ENCODE measurements around the gene C7orf33.

Gene C7orf33

DNA sequence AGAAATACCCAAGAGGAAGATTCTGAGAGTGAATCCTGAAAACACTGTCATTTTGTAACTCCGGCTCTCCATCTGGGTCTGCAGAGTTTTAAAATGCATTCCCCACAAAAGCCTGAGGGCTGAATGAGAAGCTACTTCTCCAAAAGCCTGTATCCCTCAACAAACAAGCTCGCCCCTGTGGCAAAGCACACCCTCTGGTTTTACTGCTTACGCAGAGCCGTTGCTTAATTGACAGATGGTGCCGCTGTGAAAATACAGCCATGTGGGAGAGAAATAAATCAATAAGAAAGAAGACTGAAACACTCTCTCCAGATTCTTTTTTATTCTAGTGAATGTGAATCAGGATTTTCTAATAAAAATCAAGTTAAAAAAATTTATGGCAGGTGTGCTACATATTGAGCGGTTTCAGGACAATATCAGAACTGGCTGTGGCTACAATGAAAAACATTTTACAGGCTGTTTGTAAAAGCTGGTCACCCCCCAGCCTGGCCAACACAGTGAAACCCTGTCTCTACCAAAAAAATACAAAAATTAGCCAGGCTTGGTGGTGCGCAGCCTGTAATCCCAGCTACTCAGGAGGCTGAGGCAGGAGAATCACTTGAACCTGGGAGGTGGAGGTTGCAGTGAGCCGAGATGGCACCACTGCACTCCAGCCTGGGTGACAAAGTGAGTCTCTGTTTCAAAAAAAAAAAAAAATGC, 32.5 kb downstream of the C7orf33 start:
- TF ChIP-seq TEAD4 (IDR thresholded peaks at IDR 0.05) (no peak), FOXM1 (IDR thresholded peaks at IDR 0.05; ENCODE audit: borderline replicate concordance, low read depth) (no peak), RAD21 (IDR thresholded peaks at IDR 0.05; ENCODE audit: low read depth) (no peak), EP300 (IDR thresholded peaks at IDR 0.05; ENCODE audit: borderline replicate concordance) (no peak), EGR1 (IDR thresholded peaks at IDR 0.05) (no peak), TAF1 (IDR thresholded peaks at IDR 0.05; ENCODE audit: low read depth) (no peak), CEBPB (IDR thresholded peaks at IDR 0.05) (no peak), NFIC (IDR thresholded peaks at IDR 0.05) (no peak), TCF12 (IDR thresholded peaks at IDR 0.05; ENCODE audit: low read depth) (no peak)
- TF ChIP-seq, protein P1, sequence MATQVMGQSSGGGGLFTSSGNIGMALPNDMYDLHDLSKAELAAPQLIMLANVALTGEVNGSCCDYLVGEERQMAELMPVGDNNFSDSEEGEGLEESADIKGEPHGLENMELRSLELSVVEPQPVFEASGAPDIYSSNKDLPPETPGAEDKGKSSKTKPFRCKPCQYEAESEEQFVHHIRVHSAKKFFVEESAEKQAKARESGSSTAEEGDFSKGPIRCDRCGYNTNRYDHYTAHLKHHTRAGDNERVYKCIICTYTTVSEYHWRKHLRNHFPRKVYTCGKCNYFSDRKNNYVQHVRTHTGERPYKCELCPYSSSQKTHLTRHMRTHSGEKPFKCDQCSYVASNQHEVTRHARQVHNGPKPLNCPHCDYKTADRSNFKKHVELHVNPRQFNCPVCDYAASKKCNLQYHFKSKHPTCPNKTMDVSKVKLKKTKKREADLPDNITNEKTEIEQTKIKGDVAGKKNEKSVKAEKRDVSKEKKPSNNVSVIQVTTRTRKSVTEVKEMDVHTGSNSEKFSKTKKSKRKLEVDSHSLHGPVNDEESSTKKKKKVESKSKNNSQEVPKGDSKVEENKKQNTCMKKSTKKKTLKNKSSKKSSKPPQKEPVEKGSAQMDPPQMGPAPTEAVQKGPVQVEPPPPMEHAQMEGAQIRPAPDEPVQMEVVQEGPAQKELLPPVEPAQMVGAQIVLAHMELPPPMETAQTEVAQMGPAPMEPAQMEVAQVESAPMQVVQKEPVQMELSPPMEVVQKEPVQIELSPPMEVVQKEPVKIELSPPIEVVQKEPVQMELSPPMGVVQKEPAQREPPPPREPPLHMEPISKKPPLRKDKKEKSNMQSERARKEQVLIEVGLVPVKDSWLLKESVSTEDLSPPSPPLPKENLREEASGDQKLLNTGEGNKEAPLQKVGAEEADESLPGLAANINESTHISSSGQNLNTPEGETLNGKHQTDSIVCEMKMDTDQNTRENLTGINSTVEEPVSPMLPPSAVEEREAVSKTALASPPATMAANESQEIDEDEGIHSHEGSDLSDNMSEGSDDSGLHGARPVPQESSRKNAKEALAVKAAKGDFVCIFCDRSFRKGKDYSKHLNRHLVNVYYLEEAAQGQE (IDR thresholded peaks at IDR 0.05; ENCODE audit: low read depth), result no peak
- TF ChIP-seq, protein P2, sequence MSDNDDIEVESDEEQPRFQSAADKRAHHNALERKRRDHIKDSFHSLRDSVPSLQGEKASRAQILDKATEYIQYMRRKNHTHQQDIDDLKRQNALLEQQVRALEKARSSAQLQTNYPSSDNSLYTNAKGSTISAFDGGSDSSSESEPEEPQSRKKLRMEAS (IDR thresholded peaks at IDR 0.05), result no peak
- TF ChIP-seq, protein P3, sequence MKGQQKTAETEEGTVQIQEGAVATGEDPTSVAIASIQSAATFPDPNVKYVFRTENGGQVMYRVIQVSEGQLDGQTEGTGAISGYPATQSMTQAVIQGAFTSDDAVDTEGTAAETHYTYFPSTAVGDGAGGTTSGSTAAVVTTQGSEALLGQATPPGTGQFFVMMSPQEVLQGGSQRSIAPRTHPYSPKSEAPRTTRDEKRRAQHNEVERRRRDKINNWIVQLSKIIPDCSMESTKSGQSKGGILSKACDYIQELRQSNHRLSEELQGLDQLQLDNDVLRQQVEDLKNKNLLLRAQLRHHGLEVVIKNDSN (IDR thresholded peaks at IDR 0.05), result no peak

DNA sequence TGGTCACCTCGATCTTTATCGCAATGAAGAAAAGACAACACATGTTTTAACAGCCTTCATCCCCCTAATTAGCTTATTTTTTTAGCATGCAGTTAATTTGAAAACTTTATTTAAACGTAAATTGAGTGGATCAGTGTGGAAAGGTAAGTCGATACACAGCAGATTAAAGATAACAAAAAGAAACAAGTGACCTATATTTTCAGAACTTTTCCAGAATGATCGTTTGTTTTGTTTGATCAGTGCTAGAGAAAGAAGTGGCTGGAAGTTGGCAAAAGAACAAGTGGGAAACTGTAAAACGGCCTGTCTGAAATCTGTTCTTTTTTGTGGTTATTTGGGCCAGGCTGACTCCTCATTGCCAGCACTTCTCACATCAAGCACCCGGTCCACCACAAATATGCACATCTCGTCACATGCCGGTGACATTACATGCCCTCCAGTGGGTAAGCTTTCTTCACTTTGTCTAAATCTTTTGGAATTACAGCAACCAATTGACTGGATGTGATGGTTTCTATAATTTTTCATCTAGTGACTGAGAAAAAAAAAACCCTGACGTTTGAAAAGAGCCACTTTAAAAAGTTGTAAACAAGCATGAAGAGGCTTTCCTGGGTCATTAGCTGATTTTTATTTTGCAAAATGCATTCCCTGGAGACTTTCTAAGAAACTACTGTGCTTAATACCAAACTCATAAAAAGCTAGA, 33.2 kb downstream of the C7orf33 start:
- TF ChIP-seq CEBPB (IDR thresholded peaks at IDR 0.05), result no peak
- TF ChIP-seq TAF1 (IDR thresholded peaks at IDR 0.05; ENCODE audit: low read depth), result no peak
- TF ChIP-seq, protein P1 (IDR thresholded peaks at IDR 0.05; ENCODE audit: low read depth), result no peak
- TF ChIP-seq TEAD4 (IDR thresholded peaks at IDR 0.05), result no peak
- TF ChIP-seq, protein P2 (IDR thresholded peaks at IDR 0.05), result no peak
- no peak for TF ChIP-seq EP300 (IDR thresholded peaks at IDR 0.05; ENCODE audit: borderline replicate concordance)
- no peak for TF ChIP-seq ZBTB7A (IDR thresholded peaks at IDR 0.05; ENCODE audit: low read depth)
- no peak for TF ChIP-seq EGR1 (IDR thresholded peaks at IDR 0.05)
- TF ChIP-seq YY1 (IDR thresholded peaks at IDR 0.05; ENCODE audit: low read depth), result no peak
- TF ChIP-seq NFIC (IDR thresholded peaks at IDR 0.05), result no peak
- TF ChIP-seq FOXM1 (IDR thresholded peaks at IDR 0.05; ENCODE audit: borderline replicate concordance, low read depth), result no peak
- TF ChIP-seq RAD21 (IDR thresholded peaks at IDR 0.05; ENCODE audit: low read depth), result no peak
- TF ChIP-seq, protein P3 (IDR thresholded peaks at IDR 0.05), result no peak
- no peak for TF ChIP-seq CREB1 (IDR thresholded peaks at IDR 0.05; ENCODE audit: low read depth)
- no peak for TF ChIP-seq TCF12 (IDR thresholded peaks at IDR 0.05; ENCODE audit: low read depth)

DNA sequence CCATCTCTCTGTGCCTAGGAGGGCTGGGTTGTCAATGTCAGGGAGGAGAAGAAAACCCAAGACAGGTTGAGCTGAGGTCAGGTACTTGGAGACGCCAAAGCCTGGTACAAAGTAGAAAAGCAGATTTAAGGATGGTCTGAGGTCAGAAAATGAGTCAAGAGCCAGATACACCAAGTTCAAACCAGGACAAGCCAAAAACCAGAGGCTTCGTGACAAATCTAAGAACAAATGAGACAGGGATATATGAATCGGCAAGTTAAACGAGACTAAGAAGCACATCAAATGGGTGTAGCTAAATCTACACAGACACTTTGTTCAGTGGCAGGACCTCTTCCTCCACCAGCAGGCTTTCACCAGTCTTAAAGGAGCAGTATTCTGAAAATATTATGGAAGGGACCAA, 34.2 kb downstream of the C7orf33 start:
- no peak for TF ChIP-seq TCF12 (IDR thresholded peaks at IDR 0.05; ENCODE audit: low read depth)

DNA sequence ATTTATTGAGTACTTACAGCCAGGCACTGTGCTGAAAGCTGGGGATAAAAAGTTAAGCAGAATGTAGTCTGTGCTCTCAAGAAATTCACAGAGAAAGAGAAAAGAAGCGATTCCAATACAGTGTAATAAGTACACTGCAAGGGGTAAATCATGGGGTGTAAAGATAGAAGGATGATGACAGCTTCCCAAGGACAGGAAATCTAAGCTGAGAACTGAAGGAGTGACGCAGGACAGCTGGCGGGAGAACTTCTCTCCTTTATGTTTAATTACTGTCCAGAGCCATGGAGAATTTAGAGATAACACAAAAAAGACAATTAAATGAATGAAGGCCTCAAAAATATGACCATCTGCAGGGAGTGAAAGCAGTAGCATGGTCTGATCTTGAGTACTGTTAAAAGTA, 34.8 kb downstream of the C7orf33 start:
- TF ChIP-seq, protein P3 (IDR thresholded peaks at IDR 0.05), result no peak
- TF ChIP-seq YY1 (IDR thresholded peaks at IDR 0.05; ENCODE audit: low read depth) (no peak), RAD21 (IDR thresholded peaks at IDR 0.05; ENCODE audit: low read depth) (no peak), NFIC (IDR thresholded peaks at IDR 0.05) (no peak), EP300 (IDR thresholded peaks at IDR 0.05; ENCODE audit: borderline replicate concordance) (no peak), EGR1 (IDR thresholded peaks at IDR 0.05) (no peak), TAF1 (IDR thresholded peaks at IDR 0.05; ENCODE audit: low read depth) (no peak), FOXM1 (IDR thresholded peaks at IDR 0.05; ENCODE audit: borderline replicate concordance, low read depth) (no peak), TCF12 (IDR thresholded peaks at IDR 0.05; ENCODE audit: low read depth) (no peak), CREB1 (IDR thresholded peaks at IDR 0.05; ENCODE audit: low read depth) (no peak), TEAD4 (IDR thresholded peaks at IDR 0.05) (no peak), CEBPB (IDR thresholded peaks at IDR 0.05) (no peak), ZBTB7A (IDR thresholded peaks at IDR 0.05; ENCODE audit: low read depth) (no peak)
- TF ChIP-seq, protein P2 (IDR thresholded peaks at IDR 0.05), result no peak
- TF ChIP-seq, protein P1 (IDR thresholded peaks at IDR 0.05; ENCODE audit: low read depth), result no peak

Measured in Ishikawa (cell line).